Retinal pigment epithelial cell (primary cell): ENCODE data around the gene GABRA4.

ENCODE experiments used
- DNase-seq: peaks from one replicate; pipeline ENCODE4 v3.0.0-alpha.2; 2010; ENCODE audit warnings: low read depth
- H3K4me3 ChIP-seq: 2 replicates; pipeline ENCODE4 v1.5.1; 2011; ENCODE audit warnings: mild to moderate bottlenecking, low read length, control low read depth, moderate library complexity
- CTCF ChIP-seq: conservative IDR thresholded peaks from 2 replicates; pipeline ENCODE4 v1.5.1; 2011; ENCODE audit warnings: low read depth, low read length, control low read depth, inconsistent platforms

Gene GABRA4

GRCh38 chr4:47017494-47017893 lies 24.1 kb upstream of the GABRA4 start:
- H3K4me3 ChIP-seq: no peak overlapping the region
- no peak for TF ChIP-seq CTCF
- no peak for DNase-seq

GRCh38 chr4:47017081-47017480 lies 23.7 kb upstream of the GABRA4 start:
- TF ChIP-seq CTCF: no peak
- DNase-seq: no peak
- H3K4me3 ChIP-seq: no peak overlapping the region

- H3K4me3 ChIP-seq: no peak overlapping the region
- DNase-seq: no peak
- TF ChIP-seq CTCF: no peak
Measured at GRCh38 chr4:47013373-47013772, 20.0 kb upstream of the GABRA4 start.

GRCh38 chr4:47012676-47013075 lies 19.3 kb upstream of the GABRA4 start:
- no peak overlapping the region for H3K4me3 ChIP-seq
- no peak for DNase-seq
- TF ChIP-seq CTCF: no peak

GRCh38 chr4:47010912-47011446 lies 17.6 kb upstream of the GABRA4 start:
- TF ChIP-seq CTCF: no peak
- no peak for DNase-seq
- no peak overlapping the region for H3K4me3 ChIP-seq

GRCh38 chr4:47010347-47010911 lies 17.0 kb upstream of the GABRA4 start:
- no peak for DNase-seq
- H3K4me3 ChIP-seq: no peak overlapping the region
- no peak for TF ChIP-seq CTCF

GRCh38 chr4:47002580-47002979 lies 9.2 kb upstream of the GABRA4 start:
- peak; percentile 59 for TF ChIP-seq CTCF
- H3K4me3 ChIP-seq: no peak overlapping the region
- no peak for DNase-seq
